Neuronal stem cell (in vitro differentiated cells): Measurements from ENCODE around the gene ZNF732.
"Not testable (repeated sequence)": the region's sequence is repeated elsewhere in the genome, so short reads cannot be mapped to it uniquely, and the experiment has no call there.

ENCODE experiments used
- DNase-seq: peaks from one replicate; pipeline ENCODE4 v3.0.0-alpha.2; 2013; ENCODE audit warnings: low spot score
- H2AFZ ChIP-seq: one replicate; pipeline ENCODE4 v1.6.1; 2013; ENCODE audit warnings: mild to moderate bottlenecking, low read length, inconsistent platforms
- H2AK5ac ChIP-seq: 2 replicates; pipeline ENCODE4 v1.6.1; 2013; ENCODE audit warnings: low read depth, mild to moderate bottlenecking, inconsistent platforms, low read length, moderate library complexity, mixed read lengths
- H2BK120ac ChIP-seq: 2 replicates; pipeline ENCODE4 v1.6.1; 2013; ENCODE audit warnings: low read depth, mild to moderate bottlenecking, inconsistent platforms, low read length, moderate library complexity, mixed read lengths
- H2BK12ac ChIP-seq: one replicate; pipeline ENCODE4 v1.6.1; 2013; ENCODE audit warnings: low read length, inconsistent platforms
- H2BK15ac ChIP-seq: 2 replicates; pipeline ENCODE4 v1.6.1; 2013; ENCODE audit warnings: mild to moderate bottlenecking, low read length, inconsistent platforms, mixed read lengths
- H2BK5ac ChIP-seq: one replicate; pipeline ENCODE4 v1.6.1; 2013; ENCODE audit warnings: inconsistent platforms, mild to moderate bottlenecking, low read length, moderate library complexity
- H3K14ac ChIP-seq: one replicate; pipeline ENCODE4 v1.6.1; 2013; ENCODE audit warnings: low read length, inconsistent platforms
- H3K18ac ChIP-seq: 2 replicates; pipeline ENCODE4 v1.6.1; 2013; ENCODE audit warnings: low read length, inconsistent platforms
- H3K23ac ChIP-seq: 2 replicates; pipeline ENCODE4 v1.6.1; 2013; ENCODE audit warnings: low read depth, mild to moderate bottlenecking, mixed read lengths, low read length, inconsistent platforms; ENCODE audit not compliant: poor library complexity
- H3K27ac ChIP-seq: replicated peaks from 3 replicates; pipeline ENCODE4 v1.5.1; 2013; ENCODE audit warnings: low read length, inconsistent platforms
- H3K27me3 ChIP-seq, 3 experiments: 2 replicates each; pipeline ENCODE4 v1.6.1; 2013; ENCODE audit warnings: low read length in 3 of 3, mild to moderate bottlenecking in 2 of 3, inconsistent platforms in 1 of 3, low read depth in 1 of 3, mixed read lengths in 1 of 3, moderate library complexity in 1 of 3; ENCODE audit not compliant: control insufficient read depth in 3 of 3, insufficient read depth in 3 of 3
- H3K36me3 ChIP-seq, 2 donors: replicated peaks in 1 of 2; 2 replicates each; pipeline ENCODE4 v1.6.1; 2013; ENCODE audit warnings: low read length in 2 of 2; ENCODE audit not compliant: control insufficient read depth in 2 of 2, insufficient read depth in 2 of 2
- H3K4ac ChIP-seq: 2 replicates; pipeline ENCODE4 v1.6.1; 2013; ENCODE audit warnings: inconsistent platforms, mild to moderate bottlenecking, low read length, moderate library complexity
- H3K4me1 ChIP-seq, 2 donors: 1 replicate in 1 of 2; 2 replicates in 1 of 2; pipeline ENCODE4 v1.6.1; 2013; ENCODE audit warnings: low read length in 2 of 2, low read depth in 1 of 2; ENCODE audit not compliant: control insufficient read depth in 2 of 2, insufficient read depth in 1 of 2
- H3K4me2 ChIP-seq: one replicate; pipeline ENCODE4 v1.6.1; 2013; ENCODE audit warnings: mild to moderate bottlenecking, low read length, inconsistent platforms; ENCODE audit not compliant: insufficient read depth, poor library complexity, severe bottlenecking
- H3K4me3 ChIP-seq, 2 donors: 2 replicates each; pipeline ENCODE4 v1.5.1; 2013; ENCODE audit warnings: low read length in 2 of 2, mild to moderate bottlenecking in 2 of 2, inconsistent platforms in 1 of 2, moderate library complexity in 1 of 2
- H3K79me1 ChIP-seq: one replicate; pipeline ENCODE4 v1.6.1; 2013; ENCODE audit warnings: low read depth, mild to moderate bottlenecking, inconsistent platforms, low read length, moderate library complexity
- H3K9ac ChIP-seq: one replicate; pipeline ENCODE4 v1.6.1; 2013; ENCODE audit warnings: mild to moderate bottlenecking, low read depth, low read length, inconsistent platforms; ENCODE audit not compliant: poor library complexity
- H3K9me3 ChIP-seq, 2 donors: replicated peaks in 1 of 2; 2 replicates each; pipeline versions ENCODE3 to v1.6.1; 2013; ENCODE audit warnings: low read length in 2 of 2, mild to moderate bottlenecking in 2 of 2, inconsistent platforms in 1 of 2, low read depth in 1 of 2, mixed read lengths in 1 of 2, moderate library complexity in 1 of 2; ENCODE audit not compliant: control insufficient read depth in 2 of 2, insufficient read depth in 1 of 2
- H4K8ac ChIP-seq: one replicate; pipeline ENCODE4 v1.6.1; 2013; ENCODE audit warnings: low read depth, mild to moderate bottlenecking, inconsistent platforms, low read length, moderate library complexity
- H4K91ac ChIP-seq: one replicate; pipeline ENCODE4 v1.6.1; 2013; ENCODE audit warnings: low read length, low read depth, mild to moderate bottlenecking, inconsistent platforms; ENCODE audit not compliant: poor library complexity
- WGBS, 2 donors: extraction: QIAGEN DNeasy Blood & Tissue Kit; methylation state at CpG; one replicate each; pipeline ENCODE4 v1.1.7; 2013; ENCODE audit warnings: missing lambda C conversion rate in 2 of 2, mixed read lengths in 1 of 2; ENCODE audit not compliant: insufficient read length in 2 of 2, insufficient replicate concordance in 1 of 2; ENCODE audit errors: extremely low coverage in 2 of 2; 5-methylcytosine and 5-hydroxymethylcytosine counted together

Gene ZNF732

GRCh38 chr4:259240-259639, 46.0 kb downstream of the ZNF732 start:
- H2BK12ac ChIP-seq, H3K27me3 ChIP-seq, H3K27ac ChIP-seq, H2AK5ac ChIP-seq, H3K4me2 ChIP-seq, H2BK15ac ChIP-seq, H3K4ac ChIP-seq, H4K8ac ChIP-seq, H2AFZ ChIP-seq, H3K9ac ChIP-seq, H2BK120ac ChIP-seq, H2BK5ac ChIP-seq, H3K14ac ChIP-seq, H3K18ac ChIP-seq, H4K91ac ChIP-seq, H3K4me3 ChIP-seq, H3K79me1 ChIP-seq, DNase-seq, H3K23ac ChIP-seq, H3K4me1 ChIP-seq: not testable (repeated sequence)
- Histone ChIP-seq H3K36me3 (peaks cover 11 to 14% of the 10 kb centered on the region in 2 donors), H3K9me3 (peaks cover 33 to 98% of the 10 kb centered on the region in 2 donors)
- WGBS, 2 donors, result no CpG with 5 or more reads among the region's 11 CpGs

- no peak for DNase-seq
- WGBS, 2 donors, result no CpG with 5 or more reads among the region's 13 CpGs
Observed at GRCh38 chr4:256492-256891, 48.8 kb downstream of the ZNF732 start.

GRCh38 chr4:253936-254756, 51.1 kb downstream of the ZNF732 start:
- no peak overlapping the region for H2BK5ac ChIP-seq

More at GRCh38 chr4:256492-256891, 48.8 kb downstream of the ZNF732 start:
- no peak overlapping the region for H3K27ac ChIP-seq
- no peak overlapping the region for H2BK120ac ChIP-seq
- peaks cover 24 to 99% of the 10 kb centered on the region in 2 donors for H3K9me3 ChIP-seq
- H3K9ac ChIP-seq, result no peak overlapping the region
- no peaks in the 10 kb centered on the region for H3K4me1 ChIP-seq
- no peak overlapping the region for H3K14ac ChIP-seq
- no peak overlapping the region for H2AFZ ChIP-seq
- H2BK12ac ChIP-seq, result no peak overlapping the region
- H3K18ac ChIP-seq, result no peak overlapping the region
- no peak overlapping the region for H2BK15ac ChIP-seq
- H2AK5ac ChIP-seq, result no peak overlapping the region
- no peak overlapping the region for H3K4ac ChIP-seq
- H3K23ac ChIP-seq, result no peak overlapping the region
- H3K36me3 ChIP-seq, result peaks cover 6 to 8% of the 10 kb centered on the region in 2 donors
- H4K8ac ChIP-seq, result no peak overlapping the region
- no peak overlapping the region for H4K91ac ChIP-seq
- H2BK5ac ChIP-seq, result no peak overlapping the region
- H3K27me3 ChIP-seq, result no peaks in the 10 kb centered on the region
- no peak overlapping the region for H3K4me3 ChIP-seq
- no peaks in the 10 kb centered on the region for H3K79me1 ChIP-seq
- no peak overlapping the region for H3K4me2 ChIP-seq

GRCh38 chr4:252065-252601, 53.1 kb downstream of the ZNF732 start:
- WGBS, 2 donors, result no CpG with 5 or more reads among the region's 2 CpGs
- no peak for DNase-seq

More at GRCh38 chr4:253936-254756, 51.1 kb downstream of the ZNF732 start:
- Histone ChIP-seq H3K79me1 (no peaks in the 10 kb centered on the region), H3K36me3 (peaks cover 4 to 8% of the 10 kb centered on the region in 2 donors), H3K23ac (no peak overlapping the region), H4K91ac (no peak overlapping the region), H3K9ac (no peak overlapping the region), H3K4me3 (no peak overlapping the region), H3K4ac (no peak overlapping the region), H3K27me3 (no peaks in the 10 kb centered on the region), H3K27ac (no peak overlapping the region), H4K8ac (no peak overlapping the region), H2AFZ (no peak overlapping the region), H2BK12ac (no peak overlapping the region), H2AK5ac (no peak overlapping the region), H2BK15ac (no peak overlapping the region), H3K18ac (no peak overlapping the region), H3K4me2 (no peak overlapping the region), H2BK120ac (no peak overlapping the region), H3K14ac (no peak overlapping the region), H3K4me1 (no peaks in the 10 kb centered on the region), H3K9me3 (peaks cover 17 to 95% of the 10 kb centered on the region in 2 donors)
- WGBS, 2 donors, result no CpG with 5 or more reads among the region's 5 CpGs
- no peak for DNase-seq

More at GRCh38 chr4:252065-252601, 53.1 kb downstream of the ZNF732 start:
- Histone ChIP-seq H3K27ac (no peak overlapping the region), H3K4me1 (no peaks in the 10 kb centered on the region), H4K8ac (no peak overlapping the region), H3K4ac (no peak overlapping the region), H2BK5ac (no peak overlapping the region), H2AK5ac (no peak overlapping the region), H3K9ac (no peak overlapping the region), H3K4me2 (no peak overlapping the region), H4K91ac (no peak overlapping the region), H2BK120ac (no peak overlapping the region), H3K36me3 (peaks cover 4 to 8% of the 10 kb centered on the region in 2 donors), H2BK12ac (no peak overlapping the region), H2AFZ (no peak overlapping the region), H3K9me3 (peaks cover 19 to 89% of the 10 kb centered on the region in 2 donors), H3K14ac (no peak overlapping the region), H3K4me3 (no peak overlapping the region), H3K79me1 (no peaks in the 10 kb centered on the region), H3K23ac (no peak overlapping the region), H2BK15ac (no peak overlapping the region), H3K18ac (no peak overlapping the region), H3K27me3 (no peaks in the 10 kb centered on the region)
